HG03520 (cell line): Measurements from ENCODE around the gene CD99L2.
A peak's percentile ranks its signal among the peaks of the same experiment; 100 is the strongest.

Source experiments
- ATAC-seq: cut with Tn5 transposase; IDR thresholded peaks from one replicate; pipeline ENCODE4 v1.9.1; 2021; ENCODE audit warnings: mild to moderate bottlenecking, moderate library complexity; ENCODE audit not compliant: unreplicated experiment

Gene CD99L2

GRCh38 chrX:150806827-150807226 lies 91.6 kb downstream of the CD99L2 start:
- no peak for ATAC-seq

GRCh38 chrX:150805736-150806135 lies 92.7 kb downstream of the CD99L2 start:
- no peak for ATAC-seq

- ATAC-seq, result no peak
Measured at GRCh38 chrX:150792949-150793527, 105.4 kb downstream of the CD99L2 start.

DNA sequence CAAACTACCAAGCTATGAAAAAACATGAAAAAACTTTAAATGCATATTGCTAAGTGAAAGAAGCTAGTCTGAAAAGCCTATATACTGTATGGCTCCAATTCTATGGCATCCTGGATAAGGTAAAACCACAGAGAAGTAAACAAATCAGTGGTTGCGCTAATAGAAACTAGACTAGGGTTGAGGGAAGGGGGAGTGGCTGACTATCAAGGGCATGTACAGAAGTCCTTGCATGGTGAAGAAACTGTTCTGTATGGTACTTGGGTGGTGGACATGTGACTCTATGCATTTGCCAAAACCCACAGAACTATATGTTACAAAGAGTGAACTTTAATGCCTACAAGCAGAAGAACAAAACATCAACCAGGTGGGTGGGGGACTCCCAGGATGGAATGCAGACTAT lies 108.4 kb downstream of the CD99L2 start:
- ATAC-seq, result no peak

DNA sequence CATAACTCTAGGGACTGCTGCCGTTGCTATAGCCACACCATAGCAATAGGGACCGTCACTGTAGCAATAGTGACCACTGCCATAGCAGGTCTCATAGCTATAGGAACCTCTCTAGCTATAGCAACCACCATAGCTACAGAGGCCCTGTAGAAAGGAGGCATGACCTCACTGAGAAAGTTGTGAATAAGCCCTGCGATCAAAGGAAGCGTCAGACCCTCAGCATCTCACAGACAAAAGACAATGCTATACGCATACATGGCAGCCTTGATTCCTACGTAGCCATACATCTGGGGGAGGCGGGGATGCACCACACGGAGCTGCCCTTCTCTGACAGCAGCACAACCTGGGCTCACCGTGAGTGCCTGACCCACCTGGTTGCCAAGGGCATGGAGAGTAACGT lies 116.8 kb downstream of the CD99L2 start:
- ATAC-seq, result no peak

GRCh38 chrX:150779385-150779784 lies 119.1 kb downstream of the CD99L2 start:
- ATAC-seq, result no peak

DNA sequence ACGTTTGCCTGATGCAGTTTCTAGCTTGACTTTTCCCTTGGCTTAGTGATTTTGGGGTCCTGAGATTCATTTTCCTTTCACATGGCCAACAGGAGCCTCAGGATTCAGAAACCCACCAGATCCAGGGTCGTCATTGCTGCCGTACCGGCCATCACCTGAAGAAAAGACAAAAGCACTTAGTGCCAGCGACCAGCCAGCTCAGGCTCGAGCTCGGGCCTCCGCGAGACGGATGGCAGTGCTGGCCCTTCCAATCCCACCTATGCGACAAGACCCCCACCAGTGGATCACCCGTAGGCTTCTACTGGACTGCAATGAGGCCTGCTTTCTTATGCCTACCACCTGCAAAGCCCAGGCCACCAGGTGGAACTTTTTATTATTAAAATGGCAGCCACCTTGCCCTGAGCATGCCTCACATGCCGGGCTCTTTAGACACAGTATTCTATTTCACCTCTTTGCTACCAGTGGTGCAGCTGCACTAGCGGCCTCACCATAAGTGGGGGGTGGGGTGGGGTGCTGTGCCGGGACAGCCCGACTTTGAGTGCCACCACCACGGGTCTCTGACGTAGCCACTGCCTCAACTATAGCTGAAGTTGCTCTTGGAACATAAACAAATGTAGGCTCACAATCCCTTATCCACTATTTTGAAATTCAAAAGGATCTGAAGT lies 121.0 kb downstream of the CD99L2 start:
- no peak for ATAC-seq

DNA sequence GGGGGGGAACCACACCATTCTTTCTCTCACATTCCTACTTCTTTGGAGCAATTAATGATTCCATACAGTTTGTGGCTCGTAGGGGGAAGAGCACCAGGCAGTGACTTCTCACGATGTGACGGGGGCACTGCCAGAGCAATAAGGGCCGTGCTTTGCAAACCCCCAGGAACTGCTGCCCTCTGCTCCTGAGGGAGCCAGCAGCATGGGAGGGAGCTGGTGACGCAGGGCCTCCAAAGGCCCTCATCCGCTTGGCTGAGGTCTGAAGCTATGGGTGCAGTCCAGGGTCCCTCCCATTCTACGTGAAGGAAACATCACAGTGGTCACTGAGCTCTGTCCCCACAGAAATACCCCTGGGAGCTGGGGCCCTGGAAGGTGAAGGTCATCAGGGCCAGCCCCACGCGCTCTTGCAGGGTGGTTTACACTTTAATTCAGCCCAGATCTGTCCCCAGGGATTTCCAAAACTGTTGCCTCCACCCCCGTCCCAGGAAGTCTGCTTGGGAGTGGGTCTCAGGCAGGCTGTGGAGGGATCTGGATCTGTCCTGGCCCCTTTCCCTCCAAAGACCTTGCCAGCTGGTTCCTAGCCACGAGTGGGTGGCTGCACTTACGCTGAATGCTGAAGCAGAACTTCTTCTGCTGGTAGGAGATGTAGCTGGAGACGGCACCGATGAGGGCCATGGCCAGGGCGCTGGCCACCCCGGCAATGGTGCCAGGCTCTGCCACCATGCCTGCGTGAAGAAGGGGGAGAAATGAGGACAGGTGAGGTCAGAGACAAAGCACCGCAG lies 122.7 kb downstream of the CD99L2 start:
- no peak for ATAC-seq

DNA sequence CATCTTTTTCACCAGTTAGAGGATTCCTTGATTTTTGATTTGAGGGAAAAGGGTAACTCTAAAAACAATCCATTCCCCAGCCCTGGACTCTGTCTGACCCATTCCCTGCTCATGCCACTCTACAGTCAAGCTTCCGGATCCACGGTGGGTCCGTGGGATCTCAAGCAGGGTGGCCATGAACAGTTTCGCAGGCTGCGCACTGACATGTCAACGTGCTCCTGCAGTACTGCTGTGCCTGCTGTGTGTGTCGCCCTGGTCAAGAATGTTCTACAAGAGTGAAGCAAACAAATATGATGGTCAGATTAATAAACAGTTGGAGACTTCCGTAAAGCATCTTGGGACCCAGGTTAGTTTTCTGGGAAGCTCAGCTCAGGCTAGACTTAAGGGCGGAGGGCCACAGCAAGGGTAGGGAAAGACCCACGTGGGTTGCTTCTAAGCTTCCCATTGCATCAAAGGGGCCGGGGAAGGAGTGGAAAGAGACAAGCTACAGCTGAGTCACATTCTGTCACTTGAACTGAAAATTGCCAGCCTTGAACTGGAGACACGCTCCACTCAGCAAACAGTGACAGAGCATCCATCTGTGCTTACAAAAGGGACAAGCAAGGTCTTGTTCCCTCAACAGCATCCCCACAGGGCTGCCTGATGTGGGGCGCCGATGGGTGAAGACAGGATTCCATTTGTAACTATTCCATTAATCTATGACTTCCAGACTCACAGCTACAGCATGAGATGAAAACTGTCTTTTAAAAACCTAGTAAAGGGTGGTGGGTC lies 123.5 kb downstream of the CD99L2 start:
- ATAC-seq, result no peak

DNA sequence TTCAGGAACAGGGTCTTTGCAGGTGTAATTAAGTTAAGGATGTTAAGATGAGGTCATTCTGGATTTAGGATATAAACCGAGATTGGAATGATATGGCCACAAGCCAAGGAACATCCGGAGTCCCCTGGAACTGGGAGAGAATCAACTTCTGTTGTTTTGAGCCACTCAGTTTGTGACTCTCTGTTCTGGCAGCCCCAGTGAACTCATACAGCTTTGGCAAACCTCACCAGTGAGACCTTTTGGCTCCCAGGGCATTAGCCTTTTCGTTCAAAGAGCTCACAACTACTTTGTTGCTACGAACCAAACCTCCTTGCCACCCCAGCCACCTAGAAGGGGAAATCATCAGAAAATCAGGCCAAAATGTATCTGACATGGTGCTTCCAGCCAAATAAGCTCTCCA lies 124.8 kb downstream of the CD99L2 start:
- ATAC-seq, result no peak

DNA sequence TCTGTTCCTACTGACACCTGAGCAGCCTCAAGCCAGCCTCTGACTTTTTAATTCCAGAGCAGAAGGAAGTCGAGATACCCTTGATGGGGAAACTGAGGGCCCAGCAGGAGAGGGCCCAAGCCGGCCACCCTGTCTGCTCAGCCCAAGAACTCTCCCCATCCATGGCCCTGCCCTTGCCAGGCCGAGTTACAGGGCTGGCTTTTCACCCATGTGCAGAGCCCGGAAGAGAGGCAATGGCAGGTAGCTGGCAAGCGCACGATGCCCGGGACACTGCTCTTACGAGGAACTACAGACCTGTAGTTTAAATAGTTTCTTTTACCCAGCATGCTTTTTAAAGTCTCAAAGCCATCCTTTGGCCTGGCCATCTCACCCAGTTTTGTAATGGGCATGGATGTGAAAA lies 125.4 kb downstream of the CD99L2 start:
- ATAC-seq, result no peak

DNA sequence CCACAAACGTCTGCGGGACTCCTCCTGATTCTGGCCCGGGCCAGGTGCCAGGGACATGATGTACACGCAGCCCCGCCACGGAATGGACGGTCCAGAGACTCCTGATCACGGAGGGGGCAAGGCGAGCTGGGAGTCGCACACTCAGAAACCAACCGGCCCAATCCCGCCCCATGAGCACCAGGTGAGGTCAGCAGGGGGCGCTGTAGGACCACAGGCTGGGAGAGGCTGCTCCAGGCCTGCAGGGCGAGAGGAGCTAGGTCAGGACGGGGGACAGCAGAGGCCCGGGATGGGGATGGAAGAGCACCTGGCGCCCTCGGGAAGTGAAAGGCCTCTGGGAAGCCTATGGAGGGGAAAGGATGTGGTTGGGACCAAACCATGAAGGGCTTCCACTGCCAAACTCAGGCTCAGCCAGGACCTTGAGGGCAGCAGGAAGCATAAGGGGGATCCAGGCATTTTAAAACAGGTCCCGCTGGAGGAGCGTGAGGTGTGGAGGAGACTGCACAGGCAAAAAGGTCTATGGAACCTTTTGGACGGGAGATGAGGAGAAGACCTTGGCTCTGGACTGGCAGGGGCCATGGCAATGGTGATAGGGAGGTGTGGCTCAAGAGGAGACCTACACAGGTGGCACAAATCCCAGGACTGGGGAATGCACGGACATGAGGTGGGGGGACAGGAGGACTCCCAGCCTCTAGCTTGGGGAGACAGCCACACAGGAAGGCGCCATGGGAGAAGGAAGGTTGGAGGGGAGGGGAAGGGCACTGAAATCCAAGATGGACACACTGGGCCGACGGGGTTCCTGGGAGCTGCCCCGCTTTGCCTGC lies 126.1 kb downstream of the CD99L2 start:
- peak; percentile 69 for ATAC-seq

DNA sequence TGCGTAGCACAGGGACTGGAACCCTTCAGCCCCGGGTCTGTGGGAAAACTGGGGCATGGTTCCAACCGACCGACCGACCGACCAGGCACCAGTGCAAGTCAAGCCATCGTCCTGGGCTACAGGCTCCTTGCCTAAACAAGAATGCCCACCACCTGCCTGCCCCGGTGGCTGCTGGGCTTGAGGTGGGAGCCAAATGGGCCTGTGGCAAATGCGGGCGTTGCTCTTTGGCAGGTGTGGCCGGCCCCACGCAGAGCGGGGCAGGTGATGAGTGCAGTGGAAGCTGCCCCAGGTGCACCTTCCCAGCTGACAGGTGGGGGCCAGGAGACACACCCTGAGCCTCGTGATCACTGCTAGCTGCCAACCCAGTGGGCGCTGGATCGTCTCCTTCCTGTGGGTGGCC lies 127.4 kb downstream of the CD99L2 start:
- ATAC-seq, result no peak

- ATAC-seq, result no peak
Measured at GRCh38 chrX:150770623-150771022, 127.8 kb downstream of the CD99L2 start.

DNA sequence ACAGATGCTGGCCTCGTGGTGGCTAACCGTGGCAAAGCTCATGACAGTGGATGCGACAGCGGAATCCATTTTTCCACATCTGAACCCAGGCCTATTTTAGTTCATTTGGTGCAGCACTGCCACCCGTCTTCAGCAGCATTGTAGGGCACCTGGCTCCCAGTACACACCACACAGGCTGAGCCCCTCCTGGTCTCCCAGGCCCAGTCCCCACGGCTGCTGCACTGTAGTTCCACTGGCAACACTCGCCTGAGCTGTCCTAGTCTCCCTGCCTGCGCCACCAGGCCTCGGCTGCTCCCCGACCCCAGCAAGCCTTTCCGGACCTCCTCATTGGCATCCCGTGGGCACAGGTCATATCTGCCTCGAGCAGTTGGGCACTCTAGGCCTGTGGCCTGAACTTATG lies 129.1 kb downstream of the CD99L2 start:
- no peak for ATAC-seq

GRCh38 chrX:150768580-150769190 lies 129.8 kb downstream of the CD99L2 start:
- ATAC-seq, result no peak

DNA sequence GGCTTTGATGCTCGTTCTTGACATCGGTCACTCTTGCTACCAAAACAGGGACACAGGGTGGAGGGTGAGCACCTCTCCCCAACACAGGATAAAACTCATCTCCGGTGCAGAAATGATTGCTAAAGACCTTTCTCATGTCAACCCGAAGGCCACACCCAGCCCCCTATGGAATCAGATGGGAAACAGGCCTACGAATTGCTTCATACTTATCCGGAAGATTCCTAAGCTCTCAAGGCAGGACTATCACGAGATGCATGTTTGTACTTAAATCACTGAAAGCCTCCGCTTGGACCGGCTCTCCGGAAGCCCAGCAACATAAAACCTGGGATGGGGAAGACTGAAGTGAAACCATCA lies 130.4 kb downstream of the CD99L2 start:
- no peak for ATAC-seq

- ATAC-seq, result no peak
Measured at GRCh38 chrX:150767475-150768131, 130.9 kb downstream of the CD99L2 start.

DNA sequence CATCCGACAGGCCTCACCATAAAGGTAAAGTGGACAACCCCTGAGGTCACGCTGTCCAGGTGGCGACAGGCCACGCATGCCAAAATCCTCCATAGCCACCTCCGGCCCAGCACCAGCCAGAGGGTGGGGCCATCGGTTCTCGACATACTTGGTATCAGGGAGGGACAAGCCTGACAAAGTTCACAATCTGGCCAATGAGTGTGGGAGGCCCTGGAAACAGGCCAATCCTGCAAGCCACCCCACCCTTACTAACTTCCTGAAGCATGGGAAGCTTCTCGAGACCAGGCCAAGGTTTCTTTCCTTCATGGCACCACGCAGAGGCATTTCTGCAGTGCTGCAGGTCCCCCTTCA lies 131.4 kb downstream of the CD99L2 start:
- no peak for ATAC-seq
